ENCODE data around the gene OR14I1. TPM values are rescaled to one million over a fixed set of nuclear protein-coding genes. Genes with fewer than 3 reads are reported as not detected.

The OR14I1 gene
- total and polyA plus RNA-seq, 9 of the 15 experiments (the other 6 are each of a cell fraction or from before 2014, with no cell fraction given), result not detected

GRCh38 chr1:248696774-248697173 is 5.8 kb downstream of the OR14I1 start:
- POLR2A ChIA-PET, result no interaction called here
- H2AFZ ChIP-seq (ENCODE audit: low read depth, low read length), result no peak overlapping the region
- no peaks in the 10 kb centered on the region for H3K9me3 ChIP-seq (replicated peaks; ENCODE audit: control insufficient read depth, insufficient read depth, low read depth, low read length)
- intact Hi-C loops (cut with micrococcal nuclease) (no loop called here), in situ Hi-C loops (cut with MboI) (no loop called here)
- no TSS peak for BruUV-seq (replicated peaks)
- peaks cover 0 to 5% of the 10 kb centered on the region in 2 experiments; a peak in 3 of 5 replicates for H3K4me1 ChIP-seq (replicated peaks in 1 of 2; ENCODE audit: control insufficient read depth in 2 of 2, insufficient read depth in 2 of 2, low read length in 2 of 2)
- H3K36me3 ChIP-seq (ENCODE audit: control insufficient read depth, insufficient read depth, low read length), result no peaks in the 10 kb centered on the region
- H3K79me2 ChIP-seq (ENCODE audit: control insufficient read depth, insufficient read depth, low read length), result no peaks in the 10 kb centered on the region
- H3K27me3 ChIP-seq (ENCODE audit: control insufficient read depth in 2 of 2, insufficient read depth in 2 of 2, low read length in 2 of 2), result 0 out of 5 replicates have a peak, but pooled peaks cover 0 to 5% of the 10 kb centered on the region in 2 experiments
- no peak overlapping the region for H3K4me2 ChIP-seq (ENCODE audit: insufficient read depth, low read length)
- FAIRE-seq (no peak), ATAC-seq (no peak), DNase-seq (ENCODE audit: extremely low read depth in 1 of 4, low spot score in 3 of 4) (no peak)
- CTCF ChIA-PET (ENCODE audit: low intra/inter-chr PET ratio), result no interaction called here
- H4K20me1 ChIP-seq (replicated peaks; ENCODE audit: control insufficient read depth, insufficient read depth, low read length), result no peaks in the 10 kb centered on the region
- 0% methylated on average over 3 of the region's 3 CpGs for WGBS (ENCODE audit: insufficient coverage, low coverage, missing lambda C conversion rate)
- H3K9me1 ChIP-seq (ENCODE audit: control insufficient read depth, insufficient read depth, low read length), result no peaks in the 10 kb centered on the region
- no peak overlapping the region for H3K27ac ChIP-seq (ENCODE audit: extremely low read depth, low read depth, low read length)
- no peak overlapping the region for H3K4me3 ChIP-seq
- H3K9ac ChIP-seq (ENCODE audit: insufficient read depth in 1 of 2, low read depth in 2 of 2, low read length in 2 of 2), result no peak overlapping the region
- TF ChIP-seq NUFIP1 (IDR thresholded peaks at IDR 0.05; ENCODE audit: partially characterized antibody) (no peak), E2F3 (CRISPR knock-in tag; IDR thresholded peaks at IDR 0.05) (no peak), TAL1 (IDR thresholded peaks at IDR 0.05) (no peak), GABPB2 (CRISPR knock-in tag; conservative IDR thresholded peaks at IDR 0.05) (no peak), JUNB (CRISPR knock-in tag; conservative IDR thresholded peaks at IDR 0.05) (no peak), ZBTB11 (CRISPR knock-in tag; IDR thresholded peaks at IDR 0.05) (no peak), MEF2A (IDR thresholded peaks at IDR 0.05; ENCODE audit: control insufficient read depth, low read depth, low read length) (no peak), JUN (IDR thresholded peaks at IDR 0.05; ENCODE audit: borderline replicate concordance, low read depth, low read length) (no peak), JUN (CRISPR knock-in tag; IDR thresholded peaks at IDR 0.05; ENCODE audit: borderline replicate concordance) (no peak), IRF9 (tag; IDR thresholded peaks at IDR 0.05) (no peak), ZNF655 (CRISPR knock-in tag; IDR thresholded peaks at IDR 0.05) (no peak), ZBTB49 (CRISPR knock-in tag; IDR thresholded peaks at IDR 0.05; ENCODE audit: borderline replicate concordance) (no peak), MTA1 (IDR thresholded peaks at IDR 0.05; ENCODE audit: borderline replicate concordance) (no peak), ATF4 (CRISPR knock-in tag; IDR thresholded peaks at IDR 0.05) (no peak)
